Measurements from ENCODE around the gene WWP2.
"Not testable (repeated sequence)": the region's sequence is repeated elsewhere in the genome, so short reads cannot be mapped to it uniquely, and the experiment has no call there.

The WWP2 gene

GRCh38 chr16:69745959-69746358 is 16.2 kb upstream of the WWP2 start:
- no peak for DNase-seq (ENCODE audit: low read depth in 2 of 2)

GRCh38 chr16:69747115-69747514 is 15.0 kb upstream of the WWP2 start:
- DNase-seq (ENCODE audit: low read depth in 2 of 2), result no peak

GRCh38 chr16:69748694-69749345 is 13.3 kb upstream of the WWP2 start:
- DNase-seq (ENCODE audit: low read depth in 2 of 2), result no peak

GRCh38 chr16:69754143-69754468 is 8.0 kb upstream of the WWP2 start:
- no peak for DNase-seq (ENCODE audit: low read depth in 2 of 2)

GRCh38 chr16:69754469-69755310 is 7.4 kb upstream of the WWP2 start, which contains the start of gene NOB1:
NOB1 (minus strand) TSS chr16:69754926; CDS start chr16:69754910, 16 bp downstream.
- DNase-seq (ENCODE audit: low read depth in 2 of 2), result peak; percentile 87 to 88

- DNase-seq (ENCODE audit: low read depth in 2 of 2), result no peak
Measured at GRCh38 chr16:69756705-69757104, 5.4 kb upstream of the WWP2 start.

- not testable (repeated sequence) for DNase-seq (ENCODE audit: low read depth in 2 of 2)
Measured at GRCh38 chr16:69757375-69757774, 4.8 kb upstream of the WWP2 start.

- DNase-seq (ENCODE audit: low read depth in 2 of 2), result no peak
Measured at GRCh38 chr16:69762814-69763598, 874 bp downstream of the WWP2 start.

GRCh38 chr16:69763599-69763942 is 1.4 kb downstream of the WWP2 start:
- DNase-seq (ENCODE audit: low read depth in 2 of 2), result no peak

- DNase-seq (ENCODE audit: low read depth in 2 of 2), result no peak
Measured at GRCh38 chr16:69767459-69768229, 5.5 kb downstream of the WWP2 start.

GRCh38 chr16:69768666-69769065 is 6.5 kb downstream of the WWP2 start:
- DNase-seq (ENCODE audit: low read depth in 2 of 2), result no peak

- no peak for DNase-seq (ENCODE audit: low read depth in 2 of 2)
Measured at GRCh38 chr16:69769404-69769803, 7.3 kb downstream of the WWP2 start.

- no peak for DNase-seq (ENCODE audit: low read depth in 2 of 2)
Measured at GRCh38 chr16:69771651-69771967, 9.5 kb downstream of the WWP2 start.

GRCh38 chr16:69773260-69773947 is 11.3 kb downstream of the WWP2 start:
- no peak for DNase-seq (ENCODE audit: low read depth in 2 of 2)

GRCh38 chr16:69775563-69775962 is 13.4 kb downstream of the WWP2 start:
- no peak for DNase-seq (ENCODE audit: low read depth in 2 of 2)

- DNase-seq (ENCODE audit: low read depth in 2 of 2), result no peak
Measured at GRCh38 chr16:69779724-69780123, 17.6 kb downstream of the WWP2 start.

GRCh38 chr16:69781118-69781517 is 19.0 kb downstream of the WWP2 start:
- DNase-seq (ENCODE audit: low read depth in 2 of 2), result no peak

GRCh38 chr16:69784586-69784985 is 22.5 kb downstream of the WWP2 start:
- DNase-seq (ENCODE audit: low read depth in 2 of 2), result peak in 1 of 2 experiments; percentile 5

GRCh38 chr16:69787883-69788282 is 25.8 kb downstream of the WWP2 start:
- no peak for DNase-seq (ENCODE audit: low read depth in 2 of 2)

GRCh38 chr16:69791391-69791847 is 29.3 kb downstream of the WWP2 start:
- DNase-seq (ENCODE audit: low read depth in 2 of 2), result not testable (repeated sequence)

GRCh38 chr16:69793526-69793925 is 31.4 kb downstream of the WWP2 start:
- DNase-seq (ENCODE audit: low read depth in 2 of 2), result no peak
